HepG2 (cell line): ENCODE data around the gene VSIR. TPM values are rescaled to one million over a fixed set of nuclear protein-coding genes. Genes with fewer than 3 reads are reported as not detected.

Source experiments
- ATF6 ChIP-seq: sonication (generic); formaldehyde crosslinking; conservative IDR thresholded peaks from 2 replicates; pipeline ENCODE4 v1.4.0; 2020; ENCODE audit warnings: missing genetic modification reagents
- RXRB ChIP-seq: IDR thresholded peaks from 2 replicates; pipeline ENCODE4 v1.6.1; 2016; ENCODE audit warnings: borderline replicate concordance, missing genetic modification reagents, missing compliant biosample characterization
- ZSCAN22 ChIP-seq: sonication (generic); formaldehyde crosslinking; IDR thresholded peaks from 2 replicates; pipeline ENCODE4 v1.4.0; 2020; ENCODE audit warnings: mild to moderate bottlenecking, missing genetic modification reagents
- polyA plus RNA-seq, 8 experiments: library from polyadenylated mRNA; depleted of rRNA in 3 of 8; stranded (reverse) in 7 of 8; unstranded in 1 of 8; fragments of >200 nt; fragmentation: Illumina TruSeq in 4 of 8; extraction: Trizol in 4 of 8; gene quantifications; 2 replicates each; pipeline versions ENCODE4 v1.2.1 to v1.2.3, GENCODE V29; 2011 to 2016; ENCODE audit warnings: low read depth in 4 of 8, missing spikeins in 1 of 8, mixed read lengths in 1 of 8; ENCODE audit not compliant: insufficient read depth in 1 of 8
- total RNA-seq, 5 experiments: library from RNA; depleted of rRNA; stranded (reverse); fragments of >200 nt; fragmentation: Illumina TruSeq; extraction: Trizol; gene quantifications; 2 replicates each; pipeline ENCODE4 v1.2.3, GENCODE V29; 2016; ENCODE audit warnings: low read depth in 1 of 5
- TF ChIP-seq, protein P1 (sequence below): sonication (generic); formaldehyde crosslinking; IDR thresholded peaks from 2 replicates; pipeline ENCODE4 v1.8.1; 2023; ENCODE audit warnings: missing genetic modification reagents, mild to moderate bottlenecking, borderline replicate concordance
- TF ChIP-seq, protein P2 (sequence below): sonication (generic); formaldehyde crosslinking; IDR thresholded peaks from 2 replicates; pipeline ENCODE4 v1.4.0; 2020; ENCODE audit warnings: missing genetic modification reagents
- TF ChIP-seq, protein P3 (sequence below): sonication (generic); formaldehyde crosslinking; IDR thresholded peaks from 2 replicates; pipeline ENCODE4 v1.4.0; 2020; ENCODE audit warnings: missing genetic modification reagents

VSIR gene
- total and polyA plus RNA-seq, 2 of the 13 experiments (the other 11 are each of a cell fraction or from before 2014, with no cell fraction given) = 0.44 to 3.2 TPM

DNA sequence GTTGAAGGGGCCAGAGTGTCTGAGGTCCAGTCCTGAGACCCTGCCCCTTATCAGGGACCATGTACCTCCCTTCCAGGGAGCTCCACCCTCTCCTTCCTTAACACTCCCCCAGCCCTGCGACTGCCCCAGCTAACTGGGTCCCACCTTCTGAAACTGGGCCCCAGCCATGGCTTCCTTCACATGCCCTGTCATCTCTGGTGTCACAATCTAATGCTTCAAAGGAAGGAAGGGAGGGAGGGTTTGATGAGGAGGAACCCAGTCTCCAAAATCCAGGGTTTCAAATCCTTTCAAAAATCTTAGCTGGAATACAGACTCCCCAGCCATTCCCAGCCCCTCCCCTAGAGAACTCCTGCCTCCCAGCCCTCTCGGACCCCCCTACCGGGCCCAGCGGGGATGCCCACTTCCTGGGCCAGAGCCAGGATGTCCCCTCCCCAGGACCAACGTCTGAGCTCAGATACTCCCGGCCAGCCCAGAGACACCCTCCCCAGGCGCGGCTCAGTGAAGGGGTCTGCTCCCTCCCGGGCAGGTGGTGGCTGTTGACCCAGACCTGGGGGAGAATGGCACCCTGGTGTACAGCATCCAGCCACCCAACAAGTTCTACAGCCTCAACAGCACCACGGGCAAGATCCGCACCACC is 71.7 kb downstream of the VSIR start (continued):
- TF ChIP-seq RXRB (CRISPR knock-in tag) = no peak
- no peak for TF ChIP-seq ZSCAN22 (CRISPR knock-in tag)
- TF ChIP-seq ATF6 = no peak
- TF ChIP-seq, protein P1, sequence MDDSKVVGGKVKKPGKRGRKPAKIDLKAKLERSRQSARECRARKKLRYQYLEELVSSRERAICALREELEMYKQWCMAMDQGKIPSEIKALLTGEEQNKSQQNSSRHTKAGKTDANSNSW (CRISPR knock-in tag) = no peak
- TF ChIP-seq, protein P2, sequence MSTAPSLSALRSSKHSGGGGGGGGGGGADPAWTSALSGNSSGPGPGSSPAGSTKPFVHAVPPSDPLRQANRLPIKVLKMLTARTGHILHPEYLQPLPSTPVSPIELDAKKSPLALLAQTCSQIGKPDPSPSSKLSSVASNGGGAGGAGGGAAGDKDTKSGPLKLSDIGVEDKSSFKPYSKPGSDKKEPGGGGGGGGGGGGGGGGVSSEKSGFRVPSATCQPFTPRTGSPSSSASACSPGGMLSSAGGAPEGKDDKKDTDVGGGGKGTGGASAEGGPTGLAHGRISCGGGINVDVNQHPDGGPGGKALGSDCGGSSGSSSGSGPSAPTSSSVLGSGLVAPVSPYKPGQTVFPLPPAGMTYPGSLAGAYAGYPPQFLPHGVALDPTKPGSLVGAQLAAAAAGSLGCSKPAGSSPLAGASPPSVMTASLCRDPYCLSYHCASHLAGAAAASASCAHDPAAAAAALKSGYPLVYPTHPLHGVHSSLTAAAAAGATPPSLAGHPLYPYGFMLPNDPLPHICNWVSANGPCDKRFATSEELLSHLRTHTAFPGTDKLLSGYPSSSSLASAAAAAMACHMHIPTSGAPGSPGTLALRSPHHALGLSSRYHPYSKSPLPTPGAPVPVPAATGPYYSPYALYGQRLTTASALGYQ (CRISPR knock-in tag) = no peak
- TF ChIP-seq, protein P3, sequence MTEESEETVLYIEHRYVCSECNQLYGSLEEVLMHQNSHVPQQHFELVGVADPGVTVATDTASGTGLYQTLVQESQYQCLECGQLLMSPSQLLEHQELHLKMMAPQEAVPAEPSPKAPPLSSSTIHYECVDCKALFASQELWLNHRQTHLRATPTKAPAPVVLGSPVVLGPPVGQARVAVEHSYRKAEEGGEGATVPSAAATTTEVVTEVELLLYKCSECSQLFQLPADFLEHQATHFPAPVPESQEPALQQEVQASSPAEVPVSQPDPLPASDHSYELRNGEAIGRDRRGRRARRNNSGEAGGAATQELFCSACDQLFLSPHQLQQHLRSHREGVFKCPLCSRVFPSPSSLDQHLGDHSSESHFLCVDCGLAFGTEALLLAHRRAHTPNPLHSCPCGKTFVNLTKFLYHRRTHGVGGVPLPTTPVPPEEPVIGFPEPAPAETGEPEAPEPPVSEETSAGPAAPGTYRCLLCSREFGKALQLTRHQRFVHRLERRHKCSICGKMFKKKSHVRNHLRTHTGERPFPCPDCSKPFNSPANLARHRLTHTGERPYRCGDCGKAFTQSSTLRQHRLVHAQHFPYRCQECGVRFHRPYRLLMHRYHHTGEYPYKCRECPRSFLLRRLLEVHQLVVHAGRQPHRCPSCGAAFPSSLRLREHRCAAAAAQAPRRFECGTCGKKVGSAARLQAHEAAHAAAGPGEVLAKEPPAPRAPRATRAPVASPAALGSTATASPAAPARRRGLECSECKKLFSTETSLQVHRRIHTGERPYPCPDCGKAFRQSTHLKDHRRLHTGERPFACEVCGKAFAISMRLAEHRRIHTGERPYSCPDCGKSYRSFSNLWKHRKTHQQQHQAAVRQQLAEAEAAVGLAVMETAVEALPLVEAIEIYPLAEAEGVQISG (CRISPR knock-in tag) = no peak
